ENCODE results near the gene PRKAR1B. TPM values are rescaled to one million over a fixed set of nuclear protein-coding genes. Genes with fewer than 3 reads are reported as not detected.

Gene PRKAR1B
- total RNA-seq, 1 donor from 2014 or later: 11.8 TPM

DNA sequence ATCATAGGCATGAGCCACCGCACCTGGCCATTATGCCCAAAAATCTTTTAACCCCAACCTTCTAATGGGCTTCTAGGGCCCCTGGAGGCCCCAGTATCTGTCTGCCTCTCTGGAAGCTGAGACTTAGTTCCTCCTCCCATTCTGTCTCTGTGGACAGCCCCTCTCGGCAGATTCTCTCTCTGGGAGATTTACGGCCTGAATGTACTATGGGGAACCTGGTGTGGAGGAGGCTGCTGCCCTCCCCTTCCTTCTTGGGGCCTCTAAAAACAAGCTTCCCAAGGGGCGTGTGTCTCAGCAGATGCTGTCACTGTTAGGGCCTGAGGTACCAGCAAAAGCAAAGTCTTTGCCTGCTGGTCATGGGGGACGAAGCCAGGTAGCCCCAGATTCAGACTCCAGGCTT is 35.8 kb upstream of the PRKAR1B start:
- no peak for TF ChIP-seq EZH2phosphoT487 (IDR thresholded peaks at IDR 0.05)
- TF ChIP-seq, protein P1, sequence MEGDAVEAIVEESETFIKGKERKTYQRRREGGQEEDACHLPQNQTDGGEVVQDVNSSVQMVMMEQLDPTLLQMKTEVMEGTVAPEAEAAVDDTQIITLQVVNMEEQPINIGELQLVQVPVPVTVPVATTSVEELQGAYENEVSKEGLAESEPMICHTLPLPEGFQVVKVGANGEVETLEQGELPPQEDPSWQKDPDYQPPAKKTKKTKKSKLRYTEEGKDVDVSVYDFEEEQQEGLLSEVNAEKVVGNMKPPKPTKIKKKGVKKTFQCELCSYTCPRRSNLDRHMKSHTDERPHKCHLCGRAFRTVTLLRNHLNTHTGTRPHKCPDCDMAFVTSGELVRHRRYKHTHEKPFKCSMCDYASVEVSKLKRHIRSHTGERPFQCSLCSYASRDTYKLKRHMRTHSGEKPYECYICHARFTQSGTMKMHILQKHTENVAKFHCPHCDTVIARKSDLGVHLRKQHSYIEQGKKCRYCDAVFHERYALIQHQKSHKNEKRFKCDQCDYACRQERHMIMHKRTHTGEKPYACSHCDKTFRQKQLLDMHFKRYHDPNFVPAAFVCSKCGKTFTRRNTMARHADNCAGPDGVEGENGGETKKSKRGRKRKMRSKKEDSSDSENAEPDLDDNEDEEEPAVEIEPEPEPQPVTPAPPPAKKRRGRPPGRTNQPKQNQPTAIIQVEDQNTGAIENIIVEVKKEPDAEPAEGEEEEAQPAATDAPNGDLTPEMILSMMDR (IDR thresholded peaks at IDR 0.05): no peak
- no peak for TF ChIP-seq EZH2 (IDR thresholded peaks at IDR 0.05)
- Histone ChIP-seq H3K79me2 (ENCODE audit: low read depth) (no peaks in the 10 kb centered on the region), H2AFZ (replicated peaks) (no peak overlapping the region), H4K20me1 (ENCODE audit: low read depth) (no peaks in the 10 kb centered on the region), H3K4me1 (no peaks in the 10 kb centered on the region), H3K4me3 (no peak overlapping the region), H3K27me3 (no peaks in the 10 kb centered on the region), H3F3A (ENCODE audit: low read depth) (no peaks in the 10 kb centered on the region), H3K9me3 (ENCODE audit: low read depth) (no peaks in the 10 kb centered on the region), H3K9ac (no peak overlapping the region), H3K36me3 (no peaks in the 10 kb centered on the region), H3K27ac (no peak overlapping the region), H3K4me2 (no peak overlapping the region)
- H3K4me3 Mint-ChIP-seq: no peak overlapping the region
- peaks cover 2% of the 10 kb centered on the region for H3K9me3 Mint-ChIP-seq
- H3K36me3 Mint-ChIP-seq: peaks cover 19% of the 10 kb centered on the region
- H3K27ac Mint-ChIP-seq: no peak overlapping the region
- peaks cover 5% of the 10 kb centered on the region for H3K27me3 Mint-ChIP-seq (ENCODE audit: insufficient read depth, low read depth)
- no peak for DNase-seq (ENCODE audit: low spot score)
- H3K4me1 Mint-ChIP-seq: no peaks in the 10 kb centered on the region

DNA sequence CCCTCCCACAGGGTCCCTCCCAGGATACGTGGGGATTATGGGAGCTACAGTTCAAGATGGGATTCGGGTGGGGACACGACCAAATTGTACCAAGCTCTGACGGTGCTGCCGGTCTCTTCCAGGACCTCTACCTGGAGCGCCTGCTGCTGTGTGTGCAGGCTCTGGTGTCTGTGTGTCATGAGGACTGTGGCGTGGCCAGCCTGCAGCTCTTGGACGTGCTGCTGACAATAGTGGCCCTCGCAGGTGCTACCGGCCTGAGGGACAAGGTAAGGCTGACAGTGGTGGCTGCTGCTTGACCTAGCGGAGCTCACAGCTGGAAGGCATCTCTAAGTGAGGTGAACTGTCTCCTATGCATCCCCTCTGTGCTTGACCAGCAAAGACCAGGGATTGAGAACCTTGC is 34.5 kb upstream of the PRKAR1B start:
- no peaks in the 10 kb centered on the region for H3K36me3 ChIP-seq
- H3K27me3 ChIP-seq: no peaks in the 10 kb centered on the region

DNA sequence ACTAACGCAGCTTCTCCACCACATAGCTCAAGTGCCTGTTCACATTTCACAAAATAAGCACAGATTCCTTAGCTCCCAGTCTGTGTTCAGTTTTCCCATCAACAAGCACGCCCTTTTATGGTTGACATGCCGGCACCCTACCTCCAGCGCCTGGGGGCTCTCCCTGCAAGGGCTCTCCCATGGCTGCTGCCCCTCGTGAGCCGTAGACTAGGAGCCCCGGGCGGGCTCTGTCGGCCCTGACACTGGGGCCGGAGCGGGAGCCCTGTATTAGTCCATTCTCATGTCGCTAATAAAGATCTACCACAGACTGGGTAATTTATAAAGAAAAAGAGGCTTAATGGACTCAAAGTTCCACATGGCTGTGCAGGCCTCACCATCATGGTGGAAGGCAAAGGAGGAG is 34.0 kb upstream of the PRKAR1B start:
- no peak overlapping the region for H3K4me3 Mint-ChIP-seq
- H3K36me3 ChIP-seq: no peaks in the 10 kb centered on the region
- no peak overlapping the region for H2AFZ ChIP-seq (replicated peaks)
- no peaks in the 10 kb centered on the region for H3K4me1 Mint-ChIP-seq
- H3K27ac ChIP-seq: no peak overlapping the region
- no peak overlapping the region for H3K27ac Mint-ChIP-seq
- peaks cover 2% of the 10 kb centered on the region for H3K27me3 Mint-ChIP-seq (ENCODE audit: insufficient read depth, low read depth)
- H3F3A ChIP-seq (ENCODE audit: low read depth): no peaks in the 10 kb centered on the region
- H3K9me3 Mint-ChIP-seq: no peaks in the 10 kb centered on the region
- H3K36me3 Mint-ChIP-seq: peaks cover 12% of the 10 kb centered on the region
- H3K4me2 ChIP-seq: no peak overlapping the region
- no peaks in the 10 kb centered on the region for H3K4me1 ChIP-seq
- H3K9me3 ChIP-seq (ENCODE audit: low read depth): no peaks in the 10 kb centered on the region
- H3K79me2 ChIP-seq (ENCODE audit: low read depth): no peaks in the 10 kb centered on the region
- TF ChIP-seq, protein P1 (IDR thresholded peaks at IDR 0.05): no peak
- TF ChIP-seq EZH2phosphoT487 (IDR thresholded peaks at IDR 0.05): no peak
- no peak for TF ChIP-seq EZH2 (IDR thresholded peaks at IDR 0.05)
- no peak overlapping the region for H3K9ac ChIP-seq
- DNase-seq (ENCODE audit: low spot score): no peak
- H3K4me3 ChIP-seq: no peak overlapping the region
- no peaks in the 10 kb centered on the region for H3K27me3 ChIP-seq
- no peaks in the 10 kb centered on the region for H4K20me1 ChIP-seq (ENCODE audit: low read depth)

More for the DNA sequence above, 34.5 kb upstream of the PRKAR1B start:
- H3K4me1 ChIP-seq: no peaks in the 10 kb centered on the region
- Mint-ChIP-seq H3K9me3 (no peaks in the 10 kb centered on the region), H3K4me1 (no peaks in the 10 kb centered on the region), H3K36me3 (peaks cover 16% of the 10 kb centered on the region), H3K4me3 (no peak overlapping the region), H3K27ac (no peak overlapping the region), H3K27me3 (ENCODE audit: insufficient read depth, low read depth) (peaks cover 2% of the 10 kb centered on the region)
- no peak overlapping the region for H3K27ac ChIP-seq
- no peaks in the 10 kb centered on the region for H3F3A ChIP-seq (ENCODE audit: low read depth)
- no peak overlapping the region for H2AFZ ChIP-seq (replicated peaks)
- no peaks in the 10 kb centered on the region for H3K79me2 ChIP-seq (ENCODE audit: low read depth)
- H3K4me2 ChIP-seq: no peak overlapping the region
- no peaks in the 10 kb centered on the region for H3K9me3 ChIP-seq (ENCODE audit: low read depth)
- no peak for DNase-seq (ENCODE audit: low spot score)
- no peak overlapping the region for H3K9ac ChIP-seq
- no peaks in the 10 kb centered on the region for H4K20me1 ChIP-seq (ENCODE audit: low read depth)
- no peak for TF ChIP-seq EZH2phosphoT487 (IDR thresholded peaks at IDR 0.05)
- no peak for TF ChIP-seq EZH2 (IDR thresholded peaks at IDR 0.05)
- TF ChIP-seq, protein P1 (IDR thresholded peaks at IDR 0.05): no peak
- H3K4me3 ChIP-seq: no peak overlapping the region
